Measurements from ENCODE around the gene BTG4.

The BTG4 gene

GRCh38 chr11:111445586-111445985 is 66.6 kb downstream of the BTG4 start:
- DNase-seq (ENCODE audit: low read depth), result no peak
- H3K4me3 ChIP-seq (ENCODE audit: control insufficient read depth, low read depth, low read length), result no peak overlapping the region
- TF ChIP-seq CTCF (IDR thresholded peaks at IDR 0.05; ENCODE audit: control insufficient read depth, insufficient read depth, low read depth, low read length, missing control alignments), result no peak

Measured in AG09309 (cell line).